OCI-LY1 (cell line): ENCODE results near the gene RMDN3.

ENCODE experiments used
- EZH2 ChIP-seq: fragments of 200-600 bp; sonication (generic), shearing (Covaris generic); IDR thresholded peaks from 2 replicates; pipeline ENCODE4 v1.8.0; 2017; ENCODE audit warnings: borderline replicate concordance, mixed run types, mild to moderate bottlenecking, antibody characterized with exemption, low read length, moderate library complexity, mixed read lengths
- TF ChIP-seq, protein P1 (sequence below): fragments of 200-600 bp; sonication (generic), shearing (Covaris generic); IDR thresholded peaks from 2 replicates; pipeline ENCODE4 v1.5.1; 2017; ENCODE audit warnings: mild to moderate bottlenecking, antibody characterized with exemption, low read length, moderate library complexity, mixed read lengths

DNA sequence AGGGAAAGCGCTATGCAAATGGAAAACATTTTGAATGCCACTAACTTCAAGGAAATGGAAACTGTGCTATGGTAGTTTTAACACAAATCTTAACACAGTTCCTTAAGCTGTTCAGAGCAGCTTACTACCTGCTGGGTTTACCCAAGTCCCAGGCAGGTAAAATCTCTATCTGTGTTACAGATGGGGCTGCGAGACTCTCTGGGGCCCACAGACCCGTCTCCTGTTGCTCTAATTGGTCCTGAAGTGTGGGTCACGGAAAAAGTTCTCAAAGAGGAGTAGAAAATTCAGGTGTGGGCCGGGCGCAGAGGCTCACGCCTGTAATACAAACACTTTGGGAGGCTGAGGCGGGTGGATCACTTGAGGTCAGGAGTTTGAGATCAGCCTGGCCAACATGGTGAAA lies 34.9 kb upstream of the RMDN3 start:
- TF ChIP-seq, protein P1, sequence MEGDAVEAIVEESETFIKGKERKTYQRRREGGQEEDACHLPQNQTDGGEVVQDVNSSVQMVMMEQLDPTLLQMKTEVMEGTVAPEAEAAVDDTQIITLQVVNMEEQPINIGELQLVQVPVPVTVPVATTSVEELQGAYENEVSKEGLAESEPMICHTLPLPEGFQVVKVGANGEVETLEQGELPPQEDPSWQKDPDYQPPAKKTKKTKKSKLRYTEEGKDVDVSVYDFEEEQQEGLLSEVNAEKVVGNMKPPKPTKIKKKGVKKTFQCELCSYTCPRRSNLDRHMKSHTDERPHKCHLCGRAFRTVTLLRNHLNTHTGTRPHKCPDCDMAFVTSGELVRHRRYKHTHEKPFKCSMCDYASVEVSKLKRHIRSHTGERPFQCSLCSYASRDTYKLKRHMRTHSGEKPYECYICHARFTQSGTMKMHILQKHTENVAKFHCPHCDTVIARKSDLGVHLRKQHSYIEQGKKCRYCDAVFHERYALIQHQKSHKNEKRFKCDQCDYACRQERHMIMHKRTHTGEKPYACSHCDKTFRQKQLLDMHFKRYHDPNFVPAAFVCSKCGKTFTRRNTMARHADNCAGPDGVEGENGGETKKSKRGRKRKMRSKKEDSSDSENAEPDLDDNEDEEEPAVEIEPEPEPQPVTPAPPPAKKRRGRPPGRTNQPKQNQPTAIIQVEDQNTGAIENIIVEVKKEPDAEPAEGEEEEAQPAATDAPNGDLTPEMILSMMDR = no peak
- no peak for TF ChIP-seq EZH2
